ENCODE data around the gene FEZF2.

DNA sequence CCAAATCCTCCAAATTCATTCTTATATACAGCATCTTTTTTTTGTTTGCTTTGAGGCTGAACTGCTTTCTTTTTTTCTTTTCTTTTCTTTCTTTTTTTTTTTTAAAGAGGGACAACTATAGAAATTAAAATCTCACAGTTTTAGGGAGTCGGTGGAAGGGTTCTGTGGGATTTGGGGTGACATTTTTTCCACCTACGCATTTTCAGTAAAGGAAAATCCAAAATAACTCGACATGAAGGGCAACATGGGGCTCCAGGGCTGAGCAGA, 3.0 kb upstream of the FEZF2 start:
- TF ChIP-seq PATZ1 (CRISPR knock-in tag; IDR thresholded peaks at IDR 0.05; ENCODE audit: borderline replicate concordance), result no peak
- TF ChIP-seq TCF4 (CRISPR knock-in tag; IDR thresholded peaks at IDR 0.05; ENCODE audit: borderline replicate concordance), result no peak
- TF ChIP-seq ZC3H10 (CRISPR knock-in tag; IDR thresholded peaks at IDR 0.05), result no peak
- no peak for TF ChIP-seq RARB (CRISPR knock-in tag; IDR thresholded peaks at IDR 0.05)
- no peak for TF ChIP-seq ZFP3 (CRISPR knock-in tag; IDR thresholded peaks at IDR 0.05)
- TF ChIP-seq, protein P1, sequence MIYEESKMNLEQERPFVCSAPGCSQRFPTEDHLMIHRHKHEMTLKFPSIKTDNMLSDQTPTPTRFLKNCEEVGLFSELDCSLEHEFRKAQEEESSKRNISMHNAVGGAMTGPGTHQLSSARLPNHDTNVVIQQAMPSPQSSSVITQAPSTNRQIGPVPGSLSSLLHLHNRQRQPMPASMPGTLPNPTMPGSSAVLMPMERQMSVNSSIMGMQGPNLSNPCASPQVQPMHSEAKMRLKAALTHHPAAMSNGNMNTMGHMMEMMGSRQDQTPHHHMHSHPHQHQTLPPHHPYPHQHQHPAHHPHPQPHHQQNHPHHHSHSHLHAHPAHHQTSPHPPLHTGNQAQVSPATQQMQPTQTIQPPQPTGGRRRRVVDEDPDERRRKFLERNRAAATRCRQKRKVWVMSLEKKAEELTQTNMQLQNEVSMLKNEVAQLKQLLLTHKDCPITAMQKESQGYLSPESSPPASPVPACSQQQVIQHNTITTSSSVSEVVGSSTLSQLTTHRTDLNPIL (CRISPR knock-in tag; IDR thresholded peaks at IDR 0.05; ENCODE audit: low read depth), result no peak
- no peak for TF ChIP-seq ZFP30 (CRISPR knock-in tag; IDR thresholded peaks at IDR 0.05)
